ENCODE results near the gene COCH.

The COCH gene

GRCh38 chr14:30874120-30874998, at the start of gene COCH:
Gene COCH (plus strand): TSS chr14:30874559. CDS start chr14:30874939, 380 bp downstream.
- Histone ChIP-seq H3K4me3 (peak within 1 kb of the TSS; percentile 32 to 55 (median 43)), H3K27ac (peak within 1 kb of the TSS in 1 of 21 experiments; percentile 27)

GRCh38 chr14:30826070-30826469, 48.3 kb upstream of the COCH start:
- Histone ChIP-seq H3K4me3 (no peak overlapping the region), H3K27ac (no peak overlapping the region)

- Histone ChIP-seq H3K27ac (no peak overlapping the region), H3K4me3 (no peak overlapping the region)
These were observed 44.5 kb upstream of the COCH start for GRCh38 chr14:30829853-30830252.

GRCh38 chr14:30834353-30834752, 40.0 kb upstream of the COCH start:
- Histone ChIP-seq H3K4me3 (no peak overlapping the region), H3K27ac (no peak overlapping the region)

GRCh38 chr14:30838351-30838750, 36.0 kb upstream of the COCH start:
- no peak overlapping the region for H3K27ac ChIP-seq
- H3K4me3 ChIP-seq: no peak overlapping the region

GRCh38 chr14:30840086-30840779, 34.1 kb upstream of the COCH start:
- Histone ChIP-seq H3K27ac (no peak overlapping the region), H3K4me3 (no peak overlapping the region)

- H3K27ac ChIP-seq: no peak overlapping the region
- H3K4me3 ChIP-seq: no peak overlapping the region
These were observed 31.9 kb upstream of the COCH start for GRCh38 chr14:30842431-30842830.

- H3K27ac ChIP-seq: no peak overlapping the region
- no peak overlapping the region for H3K4me3 ChIP-seq
These were observed 25.7 kb upstream of the COCH start for GRCh38 chr14:30848449-30849240.

GRCh38 chr14:30849354-30849753, 25.0 kb upstream of the COCH start:
- Histone ChIP-seq H3K27ac (no peak overlapping the region), H3K4me3 (no peak overlapping the region)

- no peak overlapping the region for H3K27ac ChIP-seq
- no peak overlapping the region for H3K4me3 ChIP-seq
These were observed 24.4 kb upstream of the COCH start for GRCh38 chr14:30849983-30850382.

- Histone ChIP-seq H3K4me3 (no peak overlapping the region), H3K27ac (no peak overlapping the region)
These were observed 20.4 kb upstream of the COCH start for GRCh38 chr14:30853946-30854345.

- no peak overlapping the region for H3K27ac ChIP-seq
- H3K4me3 ChIP-seq: no peak overlapping the region
These were observed 19.9 kb upstream of the COCH start for GRCh38 chr14:30854492-30854891.

- Histone ChIP-seq H3K27ac (no peak overlapping the region), H3K4me3 (no peak overlapping the region)
These were observed 18.9 kb upstream of the COCH start for GRCh38 chr14:30855345-30856037.

GRCh38 chr14:30861200-30861599, 13.2 kb upstream of the COCH start:
- no peak overlapping the region for H3K4me3 ChIP-seq
- H3K27ac ChIP-seq: no peak overlapping the region

- Histone ChIP-seq H3K27ac (no peak overlapping the region), H3K4me3 (no peak overlapping the region)
These were observed 9.4 kb upstream of the COCH start for GRCh38 chr14:30864934-30865333.

GRCh38 chr14:30868736-30869135, 5.6 kb upstream of the COCH start:
- no peak overlapping the region for H3K4me3 ChIP-seq
- H3K27ac ChIP-seq: no peak overlapping the region

GRCh38 chr14:30869551-30870155, 4.7 kb upstream of the COCH start:
- no peak overlapping the region for H3K4me3 ChIP-seq
- no peak overlapping the region for H3K27ac ChIP-seq

GRCh38 chr14:30872602-30873001, 1.8 kb upstream of the COCH start:
- Histone ChIP-seq H3K4me3 (no peak overlapping the region), H3K27ac (no peak overlapping the region)

Measured in skin epidermis (tissue), 12 donors.